OCI-LY1 (cell line): ENCODE results near the gene STEAP4.

Source experiments
- H2AFZ ChIP-seq: fragments of 200-600 bp; sonication (generic), shearing (Covaris generic); 2 replicates; pipeline ENCODE4 v1.6.0; 2014; ENCODE audit warnings: antibody characterized with exemption, mild to moderate bottlenecking, low read length
- H3F3A ChIP-seq: fragments of 200-600 bp; sonication (generic), shearing (Covaris generic); 2 replicates; pipeline ENCODE4 v1.6.0; 2014; ENCODE audit warnings: mild to moderate bottlenecking, antibody characterized with exemption, low read length, moderate library complexity; ENCODE audit not compliant: insufficient read depth
- H3K27ac ChIP-seq: fragments of 200-600 bp; sonication (generic); 2 replicates; pipeline ENCODE4 v1.5.1; 2014; ENCODE audit warnings: low read length, mixed run types, mild to moderate bottlenecking, low read depth; ENCODE audit not compliant: poor library complexity, severe bottlenecking
- H3K27me3 ChIP-seq: fragments of 200-600 bp; sonication (generic); 2 replicates; pipeline ENCODE4 v1.6.0; 2014; ENCODE audit warnings: antibody characterized with exemption, mild to moderate bottlenecking, low read length, moderate library complexity; ENCODE audit not compliant: insufficient read depth
- H3K36me3 ChIP-seq: fragments of 200-600 bp; sonication (generic); 2 replicates; pipeline ENCODE4 v1.6.1; 2014; ENCODE audit warnings: mild to moderate bottlenecking, antibody characterized with exemption, low read length, moderate library complexity, mixed read lengths; ENCODE audit not compliant: insufficient read depth
- H3K4me1 ChIP-seq: fragments of 200-600 bp; sonication (generic); 2 replicates; pipeline ENCODE4 v1.5.1; 2014; ENCODE audit warnings: mild to moderate bottlenecking, low read length, moderate library complexity; ENCODE audit not compliant: insufficient read depth, severe bottlenecking
- H3K4me2 ChIP-seq: fragments of 200-600 bp; sonication (generic), shearing (Covaris generic); 2 replicates; pipeline ENCODE4 v1.6.1; 2014; ENCODE audit warnings: low read length
- H3K4me3 ChIP-seq: fragments of 200-600 bp; sonication (generic); 2 replicates; pipeline ENCODE4 v1.5.1; 2014; ENCODE audit warnings: low read length, low read depth, mild to moderate bottlenecking, mixed read lengths; ENCODE audit not compliant: poor library complexity, severe bottlenecking
- H3K79me2 ChIP-seq: fragments of 200-600 bp; shearing (Covaris generic); 2 replicates; pipeline ENCODE4 v1.6.1; 2016; ENCODE audit warnings: mixed run types, low read length, mixed read lengths; ENCODE audit not compliant: insufficient read depth
- H3K9ac ChIP-seq: fragments of 200-600 bp; sonication (generic), shearing (Covaris generic); 2 replicates; pipeline ENCODE4 v1.6.1; 2014; ENCODE audit warnings: mild to moderate bottlenecking, low read length, mixed read lengths
- H3K9me2 ChIP-seq: fragments of 200-600 bp; sonication (generic), shearing (Covaris generic); 2 replicates; pipeline ENCODE4 v1.6.1; 2014; ENCODE audit warnings: low read depth, mild to moderate bottlenecking, low read length, mixed read lengths
- H3K9me3 ChIP-seq: fragments of 200-600 bp; shearing (Covaris generic); 2 replicates; pipeline ENCODE4 v1.6.1; 2014; ENCODE audit warnings: low read length, mixed read lengths
- H4K20me1 ChIP-seq: fragments of 200-600 bp; sonication (generic), shearing (Covaris generic); 2 replicates; pipeline ENCODE4 v1.6.0; 2016; ENCODE audit warnings: mild to moderate bottlenecking, low read length; ENCODE audit not compliant: insufficient read depth
- CTCF ChIP-seq: fragments of 200-600 bp; sonication (generic), shearing (Covaris generic); IDR thresholded peaks from 2 replicates; pipeline ENCODE4 v1.5.1; 2017; ENCODE audit warnings: mild to moderate bottlenecking, antibody characterized with exemption, low read length, moderate library complexity, mixed read lengths
- EZH2 ChIP-seq: fragments of 200-600 bp; sonication (generic), shearing (Covaris generic); IDR thresholded peaks from 2 replicates; pipeline ENCODE4 v1.8.0; 2017; ENCODE audit warnings: borderline replicate concordance, mixed run types, mild to moderate bottlenecking, antibody characterized with exemption, low read length, moderate library complexity, mixed read lengths

Gene STEAP4

GRCh38 chr7:88329532-88330463, 23.1 kb upstream of the STEAP4 start:
- no peaks in the 10 kb centered on the region for H3K9me2 ChIP-seq
- H3K36me3 ChIP-seq, result no peaks in the 10 kb centered on the region
- no peaks in the 10 kb centered on the region for H3K4me1 ChIP-seq
- no peak overlapping the region for H3K27ac ChIP-seq
- H2AFZ ChIP-seq, result no peak overlapping the region
- H3K27me3 ChIP-seq, result no peaks in the 10 kb centered on the region
- H3K79me2 ChIP-seq, result no peaks in the 10 kb centered on the region
- H3K9me3 ChIP-seq, result no peaks in the 10 kb centered on the region
- no peaks in the 10 kb centered on the region for H3F3A ChIP-seq
- H3K4me3 ChIP-seq, result no peak overlapping the region
- no peak for TF ChIP-seq CTCF
- no peak for TF ChIP-seq EZH2
- H3K4me2 ChIP-seq, result no peak overlapping the region
- no peaks in the 10 kb centered on the region for H4K20me1 ChIP-seq
- H3K9ac ChIP-seq, result no peak overlapping the region

- Histone ChIP-seq H3F3A (no peaks in the 10 kb centered on the region), H3K4me1 (no peaks in the 10 kb centered on the region), H3K27me3 (no peaks in the 10 kb centered on the region), H3K27ac (no peak overlapping the region), H3K4me2 (no peak overlapping the region), H4K20me1 (no peaks in the 10 kb centered on the region), H3K9me2 (no peaks in the 10 kb centered on the region), H3K4me3 (no peak overlapping the region), H3K79me2 (no peaks in the 10 kb centered on the region), H2AFZ (no peak overlapping the region), H3K9me3 (no peaks in the 10 kb centered on the region), H3K9ac (no peak overlapping the region), H3K36me3 (no peaks in the 10 kb centered on the region)
- TF ChIP-seq CTCF (no peak), EZH2 (no peak)
These were observed 22.1 kb upstream of the STEAP4 start for GRCh38 chr7:88328787-88329186.

DNA sequence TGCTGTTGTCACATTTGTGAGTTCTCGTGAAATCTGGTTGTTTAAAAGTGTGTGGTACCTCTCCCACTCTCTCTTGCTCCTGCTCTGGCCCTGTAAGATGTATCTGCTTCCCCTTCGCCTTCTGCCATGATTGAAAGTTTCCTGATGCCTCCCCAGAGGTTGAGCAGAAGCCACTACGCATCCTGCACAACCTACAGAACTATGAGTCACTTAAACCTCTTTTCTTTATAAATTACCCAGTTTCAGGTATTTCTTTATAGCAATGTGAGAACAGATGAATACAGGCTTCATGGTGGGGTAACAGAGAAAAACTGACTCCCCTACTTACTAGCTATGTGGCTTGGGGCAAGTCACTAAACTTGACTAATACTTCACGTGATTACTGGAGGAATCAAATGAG, 18.0 kb upstream of the STEAP4 start:
- H3K27ac ChIP-seq, result no peak overlapping the region

More for the DNA sequence above, 18.0 kb upstream of the STEAP4 start:
- Histone ChIP-seq H3K4me1 (no peaks in the 10 kb centered on the region), H3K9ac (no peak overlapping the region), H3K36me3 (no peaks in the 10 kb centered on the region), H3K79me2 (no peaks in the 10 kb centered on the region), H3K4me3 (no peak overlapping the region), H3K4me2 (no peak overlapping the region), H3F3A (no peaks in the 10 kb centered on the region), H3K9me3 (no peaks in the 10 kb centered on the region), H3K9me2 (no peaks in the 10 kb centered on the region), H3K27me3 (no peaks in the 10 kb centered on the region), H4K20me1 (no peaks in the 10 kb centered on the region), H2AFZ (no peak overlapping the region)
- no peak for TF ChIP-seq CTCF
- no peak for TF ChIP-seq EZH2
